Smooth muscle cell of the brain vasculature (primary cell): ENCODE measurements around the gene PDXK.
"Not testable (repeated sequence)": the region's sequence is repeated elsewhere in the genome, so short reads cannot be mapped to it uniquely, and the experiment has no call there.

Experiments
- DNase-seq: peaks from one replicate; pipeline ENCODE4 v3.0.0-alpha.2; 2012; ENCODE audit warnings: low read depth, low spot score

PDXK gene

DNA sequence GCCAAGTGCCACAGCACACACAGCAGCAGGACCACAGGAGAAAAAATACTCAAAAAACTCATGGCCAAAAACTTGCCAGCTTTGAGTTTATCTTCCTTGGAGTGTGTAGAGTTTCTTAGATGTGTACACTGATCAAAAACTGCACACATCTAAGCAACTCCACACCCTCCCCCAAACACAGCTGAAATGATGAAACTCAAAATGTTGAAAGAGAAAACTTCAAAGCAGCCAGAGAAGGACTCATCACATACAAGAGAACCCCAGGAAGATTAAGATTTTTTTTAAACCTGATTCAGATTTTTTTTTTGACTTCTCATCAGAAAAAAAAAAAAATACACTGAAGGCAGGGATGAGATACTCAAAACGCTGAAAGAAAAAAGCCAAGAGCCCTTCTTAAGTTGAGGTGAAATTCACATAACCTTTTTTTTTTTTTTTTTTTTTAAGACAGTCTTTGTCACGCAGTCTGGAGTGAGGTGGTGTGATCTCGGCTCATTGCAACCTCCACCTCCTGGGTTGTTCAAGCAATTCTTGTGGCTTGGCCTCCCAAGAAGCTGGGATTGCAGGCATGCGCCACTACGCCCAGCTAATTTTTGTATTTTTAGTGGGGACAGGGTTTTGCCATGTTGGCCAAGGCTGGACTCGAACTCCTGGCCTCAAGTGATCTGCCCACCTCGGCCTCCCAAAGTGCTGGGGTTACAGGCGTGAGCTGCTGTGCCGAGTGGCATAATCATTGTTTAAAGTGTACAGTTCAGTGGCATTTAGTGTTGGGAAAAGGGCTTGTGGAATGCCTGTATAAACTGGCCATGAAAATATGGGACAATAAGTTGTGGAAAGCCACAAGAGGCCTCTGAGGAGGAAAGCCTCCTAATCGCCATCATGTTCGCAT, 20.9 kb upstream of the PDXK start:
- no peak for DNase-seq

DNA sequence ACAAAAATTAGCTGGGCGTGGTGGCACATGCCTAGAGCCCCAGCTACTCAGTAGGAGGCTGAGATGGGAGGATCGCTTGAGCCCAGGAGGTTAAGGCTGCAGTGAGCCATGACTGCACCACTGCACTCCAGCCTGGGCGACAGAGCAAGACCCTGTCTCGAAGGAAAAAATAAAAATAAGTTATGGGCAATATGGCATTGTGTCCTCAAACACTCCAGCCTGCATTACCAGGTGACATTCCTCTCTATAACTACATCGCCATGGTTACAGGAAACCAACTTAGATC, 19.5 kb upstream of the PDXK start:
- not testable (repeated sequence) for DNase-seq

DNA sequence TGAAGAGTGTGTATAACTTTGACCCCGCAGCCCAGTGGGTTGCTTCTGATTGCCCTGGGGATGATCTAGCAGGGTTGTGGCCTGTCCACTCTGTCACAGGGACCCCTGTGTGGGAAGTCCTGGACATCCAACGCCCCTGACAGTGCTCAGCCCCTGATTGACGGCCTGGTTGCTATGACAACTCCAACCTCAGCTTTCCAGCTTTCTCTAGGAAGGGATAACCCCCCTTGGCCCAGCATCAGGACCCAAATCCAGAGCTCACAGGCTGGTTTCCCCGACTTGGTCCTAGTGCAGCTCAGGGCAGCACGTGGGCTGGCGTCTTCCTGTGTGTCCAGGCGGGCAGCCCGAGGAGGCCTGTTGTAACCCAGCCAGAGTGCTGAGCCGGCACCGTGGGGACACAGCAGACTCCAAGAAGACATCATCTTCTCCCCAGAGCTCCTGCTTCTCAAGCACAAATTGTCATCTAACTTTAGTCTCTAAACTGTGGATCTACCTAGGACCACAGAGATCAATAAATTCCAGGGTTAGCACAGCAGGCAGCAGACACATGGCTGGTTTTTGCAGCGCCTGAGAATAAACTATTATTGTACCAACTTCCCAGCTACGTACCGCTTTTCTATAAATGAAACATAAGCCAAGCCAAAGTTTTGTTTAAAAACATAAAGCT, 18.9 kb upstream of the PDXK start:
- no peak for DNase-seq

DNA sequence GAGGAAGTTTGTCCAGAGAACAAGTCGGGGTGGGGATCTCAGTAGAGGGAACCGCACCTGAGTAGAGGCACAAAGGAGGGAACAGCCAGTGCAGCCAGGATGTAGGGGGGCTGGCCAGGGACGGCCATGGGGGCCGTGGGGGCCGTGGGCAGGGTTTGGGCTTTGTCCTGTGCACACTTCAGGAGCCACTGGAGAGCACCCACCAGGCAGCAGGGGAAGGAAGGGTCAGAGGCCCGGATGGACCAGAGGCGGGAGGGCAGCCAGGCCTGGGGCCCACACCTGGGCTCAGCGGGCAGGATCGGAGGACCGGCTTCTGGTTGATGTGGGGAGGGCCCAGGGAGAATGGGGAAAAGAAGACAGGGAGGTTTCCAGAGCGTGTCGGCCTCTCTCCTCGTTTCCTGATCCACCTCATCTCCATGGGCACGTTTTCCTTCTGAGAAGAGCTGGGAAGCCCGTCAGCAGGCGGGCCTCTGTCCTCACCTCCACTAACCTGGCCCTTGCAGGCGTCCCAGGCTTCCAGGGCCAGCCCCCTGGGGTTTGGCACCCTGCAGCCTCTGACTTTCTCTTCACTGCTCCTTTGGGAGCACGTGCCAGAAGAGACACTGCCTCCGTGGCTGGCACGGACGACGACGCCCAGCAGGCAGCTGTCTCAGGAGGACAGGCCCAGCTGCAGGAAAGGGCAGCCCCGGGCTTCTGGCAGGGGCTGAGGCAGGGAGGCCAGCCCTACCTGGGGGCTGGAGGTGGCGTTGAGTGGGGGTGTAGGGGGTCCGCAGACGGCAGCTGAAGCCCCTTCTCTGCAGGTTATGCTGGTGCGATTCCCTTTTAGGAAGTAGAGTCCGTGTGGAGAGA, 16.8 kb upstream of the PDXK start:
- DNase-seq: no peak

DNA sequence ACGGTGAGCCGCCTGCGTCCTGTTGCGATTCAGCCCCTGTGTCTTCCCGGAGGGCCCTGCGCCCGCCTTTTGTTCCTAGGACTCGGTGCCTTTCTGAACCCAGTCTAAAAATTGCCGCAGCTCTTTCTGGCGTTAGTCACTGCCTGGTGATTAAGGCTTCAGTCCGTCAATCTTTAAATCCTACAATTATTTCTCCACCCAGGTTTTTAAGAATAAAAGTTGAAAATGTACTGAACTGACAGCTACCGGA, 16.2 kb upstream of the PDXK start:
- DNase-seq: no peak

DNA sequence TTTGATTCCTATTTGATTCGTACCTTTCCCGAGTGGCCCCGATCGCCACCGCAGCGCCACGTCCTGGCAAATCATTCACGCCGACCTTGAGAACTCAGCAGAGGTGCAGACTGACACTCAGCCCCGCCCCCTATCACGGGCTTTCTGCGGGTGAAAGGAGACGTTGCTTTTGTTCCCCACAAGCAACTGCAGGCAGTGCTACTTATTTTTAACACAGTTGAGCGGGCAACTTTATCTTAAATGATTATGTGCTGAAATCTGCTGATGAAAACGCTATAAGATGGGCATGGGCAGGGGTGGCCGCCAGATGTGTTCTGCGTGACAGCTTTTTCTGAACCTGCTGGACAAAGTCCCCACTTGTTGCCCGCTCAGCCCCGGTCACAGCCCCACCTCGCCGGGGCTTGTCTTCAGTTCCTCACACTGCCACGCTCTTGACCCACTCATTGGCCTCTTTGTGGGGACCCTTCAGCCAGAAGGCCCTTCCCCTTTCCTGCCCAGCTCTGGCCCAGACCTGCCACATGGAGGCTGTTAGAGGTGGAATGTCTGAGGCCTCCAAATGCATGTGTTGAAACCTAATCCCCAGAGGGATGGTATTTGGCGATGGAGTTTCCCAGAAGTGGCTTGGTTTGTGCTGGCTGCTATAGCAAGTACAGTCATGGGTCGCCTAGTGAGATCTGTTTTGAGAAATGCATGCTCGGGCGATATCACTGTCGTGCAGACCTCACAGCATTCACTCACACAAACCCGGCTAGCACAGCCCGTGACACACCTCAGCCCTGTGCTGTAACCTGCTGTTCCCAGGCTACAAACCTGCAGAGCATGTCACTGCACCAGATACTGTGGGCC, 15.7 kb upstream of the PDXK start:
- DNase-seq: no peak

DNA sequence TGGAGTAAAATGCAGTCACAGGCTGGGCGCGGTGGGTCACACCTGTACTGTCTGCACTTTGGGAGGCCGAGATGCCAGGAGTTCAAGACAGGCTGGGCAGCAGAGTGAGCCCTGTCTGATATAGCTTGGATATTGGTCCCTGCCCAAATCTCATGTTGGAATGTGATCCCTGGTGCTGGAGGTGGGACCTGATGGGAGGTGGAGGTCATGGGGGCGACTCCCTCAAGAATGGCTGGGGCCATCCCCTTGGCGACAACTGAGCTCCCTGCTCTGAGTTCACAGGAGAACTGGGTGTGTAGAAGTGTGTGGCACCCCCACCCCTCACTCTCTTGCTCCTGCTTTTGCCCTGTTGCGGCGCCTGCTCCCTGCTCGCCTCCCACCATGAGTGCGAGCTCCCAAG, 11.5 kb upstream of the PDXK start:
- no peak for DNase-seq

DNA sequence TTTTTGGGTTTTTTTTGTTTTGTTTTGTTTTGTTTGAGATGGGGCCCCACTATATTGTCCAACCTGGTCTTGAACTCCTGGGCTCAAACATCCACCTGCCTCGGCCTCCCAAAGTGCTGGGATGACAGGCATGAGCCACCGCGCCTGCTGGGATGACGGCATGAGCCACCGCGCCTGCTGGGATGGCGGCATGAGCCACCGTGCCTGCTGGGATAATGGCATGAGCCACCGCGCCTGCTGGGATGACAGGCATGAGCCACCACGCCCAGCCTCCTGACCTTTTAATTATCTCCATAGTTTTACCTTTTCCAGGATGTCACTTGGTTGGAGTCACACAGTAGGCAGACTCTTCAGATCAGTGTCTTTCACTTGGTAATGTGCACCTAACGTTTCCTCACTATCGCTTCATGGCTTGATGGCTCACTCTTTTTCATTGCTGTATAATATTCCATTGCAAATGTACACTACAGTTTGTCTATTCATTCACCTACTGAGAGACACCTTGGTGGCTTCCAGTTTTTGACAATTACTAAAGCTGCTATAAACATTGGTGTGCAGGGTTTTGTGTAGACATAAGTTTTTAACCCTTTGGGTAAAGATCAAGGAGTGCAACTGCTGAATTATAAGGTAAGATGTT, 10.1 kb upstream of the PDXK start:
- DNase-seq: no peak

DNA sequence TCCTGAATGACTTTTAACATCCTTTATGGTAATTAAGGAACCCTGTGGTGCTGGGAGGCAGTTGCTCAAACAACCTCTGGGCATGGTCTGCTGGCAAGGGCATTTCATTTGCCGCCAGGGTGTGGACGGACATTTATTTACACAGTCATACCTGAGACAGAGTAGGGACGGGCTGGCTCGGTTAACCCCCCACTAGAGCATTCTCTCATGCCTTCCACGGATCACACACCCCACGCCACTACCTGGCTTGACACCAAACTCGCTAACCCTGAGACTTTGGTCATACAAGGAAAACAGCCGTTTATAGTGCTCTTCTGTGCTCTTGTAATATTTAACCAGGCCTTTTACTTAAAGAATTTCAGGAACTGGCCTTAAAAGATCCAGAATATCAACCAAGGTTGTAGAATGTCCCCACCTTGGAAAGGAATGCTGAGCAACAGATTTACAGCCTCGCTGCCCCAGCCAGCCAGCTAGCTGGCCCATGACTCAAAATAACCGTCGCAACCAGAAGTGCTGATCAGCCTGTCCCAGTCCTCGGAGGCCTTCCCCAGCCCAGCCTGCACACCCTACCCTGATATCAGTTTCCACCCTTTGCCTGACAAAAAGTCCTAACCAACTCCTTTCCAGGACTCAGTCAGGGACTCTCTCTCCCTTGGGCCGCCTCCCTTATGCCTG, 6.5 kb upstream of the PDXK start:
- no peak for DNase-seq

DNA sequence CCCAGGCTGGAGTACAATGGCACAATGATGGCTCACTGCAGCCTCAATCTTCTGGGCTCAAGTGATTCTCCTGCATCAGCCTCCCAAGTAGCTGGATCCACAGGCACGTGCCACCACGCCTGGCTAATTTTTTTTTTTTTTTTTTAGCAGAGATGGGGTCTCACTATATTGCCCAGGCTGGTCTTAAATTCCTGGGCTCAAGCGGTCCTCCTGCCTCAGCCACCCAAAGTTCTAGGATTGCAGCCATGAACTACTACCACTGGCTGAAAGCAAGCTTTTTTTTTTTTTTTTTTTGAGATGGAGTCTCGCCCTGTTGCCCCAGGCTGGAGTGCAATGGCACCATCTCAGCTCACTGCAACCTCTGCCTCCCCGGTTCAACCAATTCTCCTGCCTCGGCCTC, 5.8 kb upstream of the PDXK start:
- DNase-seq: not testable (repeated sequence)

DNA sequence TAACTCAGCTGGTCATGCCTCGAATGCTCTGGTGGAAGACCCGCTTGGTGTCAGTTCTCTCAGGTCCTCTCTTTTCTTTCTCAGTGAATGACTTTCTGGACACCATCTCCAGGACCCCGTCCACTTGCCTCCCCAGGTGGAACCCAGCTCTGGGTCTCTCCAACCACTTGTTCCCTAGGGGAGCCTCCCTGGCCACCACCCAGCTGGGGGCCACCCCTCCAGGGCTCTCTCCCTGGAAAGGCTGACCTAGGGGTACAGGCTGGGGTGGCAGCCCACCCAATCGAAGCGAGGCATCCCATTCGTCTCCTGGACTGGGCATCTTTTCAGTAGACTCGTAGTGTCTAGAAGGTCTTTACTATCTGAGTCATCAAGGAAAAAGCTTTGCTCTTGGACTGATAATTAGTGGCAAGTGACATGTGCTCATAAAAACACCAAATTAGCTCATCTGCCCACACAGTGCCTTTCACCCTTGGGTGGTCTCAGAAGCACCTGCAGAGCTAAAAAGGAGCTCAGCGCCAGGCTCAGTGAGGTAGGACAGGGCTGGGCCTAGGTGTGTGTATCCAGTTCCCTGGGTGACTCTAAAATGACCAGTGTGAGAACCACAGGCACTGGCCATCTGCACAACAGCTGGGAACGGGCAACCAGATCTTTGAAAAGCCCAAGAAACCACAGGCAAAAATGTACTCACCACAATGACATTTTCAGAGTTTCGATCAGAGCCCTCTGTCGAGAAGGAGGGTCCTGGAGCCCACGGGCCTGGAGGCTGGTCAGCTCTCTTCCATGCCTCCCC, 2.4 kb upstream of the PDXK start:
- DNase-seq: no peak

DNA sequence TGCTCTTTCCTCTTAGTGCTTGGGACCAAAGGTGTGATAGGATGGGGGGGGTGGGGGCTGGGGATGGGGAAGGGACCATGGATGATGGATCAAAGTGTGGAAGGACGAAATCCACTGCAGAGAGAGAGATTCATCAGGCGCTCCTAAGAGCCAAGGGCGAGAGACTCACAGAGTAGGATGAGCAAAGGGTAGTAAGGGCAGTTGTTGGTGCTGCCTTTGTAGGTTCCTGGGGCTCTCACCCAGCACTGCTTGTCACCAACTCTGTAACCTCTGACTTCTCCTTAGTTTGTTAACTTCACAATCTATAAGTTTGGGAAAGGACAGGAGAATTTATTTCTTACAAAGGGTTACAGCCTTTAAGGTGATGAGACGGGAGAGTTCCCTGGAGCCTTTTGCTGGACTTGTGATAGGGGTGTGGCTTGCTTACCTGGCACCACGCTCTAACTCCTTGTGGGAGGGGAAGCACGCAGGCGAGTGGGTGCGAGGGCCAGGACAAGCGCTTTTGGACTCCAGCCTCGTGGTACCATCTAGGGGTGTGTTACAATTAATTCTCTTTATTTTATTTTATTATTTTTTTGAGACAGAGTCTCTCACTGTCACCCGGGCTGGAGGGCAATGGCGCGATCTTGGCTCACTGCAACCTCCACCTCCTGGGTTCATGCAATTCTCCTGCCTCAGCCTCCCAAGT, 1.6 kb upstream of the PDXK start:
- no peak for DNase-seq

DNA sequence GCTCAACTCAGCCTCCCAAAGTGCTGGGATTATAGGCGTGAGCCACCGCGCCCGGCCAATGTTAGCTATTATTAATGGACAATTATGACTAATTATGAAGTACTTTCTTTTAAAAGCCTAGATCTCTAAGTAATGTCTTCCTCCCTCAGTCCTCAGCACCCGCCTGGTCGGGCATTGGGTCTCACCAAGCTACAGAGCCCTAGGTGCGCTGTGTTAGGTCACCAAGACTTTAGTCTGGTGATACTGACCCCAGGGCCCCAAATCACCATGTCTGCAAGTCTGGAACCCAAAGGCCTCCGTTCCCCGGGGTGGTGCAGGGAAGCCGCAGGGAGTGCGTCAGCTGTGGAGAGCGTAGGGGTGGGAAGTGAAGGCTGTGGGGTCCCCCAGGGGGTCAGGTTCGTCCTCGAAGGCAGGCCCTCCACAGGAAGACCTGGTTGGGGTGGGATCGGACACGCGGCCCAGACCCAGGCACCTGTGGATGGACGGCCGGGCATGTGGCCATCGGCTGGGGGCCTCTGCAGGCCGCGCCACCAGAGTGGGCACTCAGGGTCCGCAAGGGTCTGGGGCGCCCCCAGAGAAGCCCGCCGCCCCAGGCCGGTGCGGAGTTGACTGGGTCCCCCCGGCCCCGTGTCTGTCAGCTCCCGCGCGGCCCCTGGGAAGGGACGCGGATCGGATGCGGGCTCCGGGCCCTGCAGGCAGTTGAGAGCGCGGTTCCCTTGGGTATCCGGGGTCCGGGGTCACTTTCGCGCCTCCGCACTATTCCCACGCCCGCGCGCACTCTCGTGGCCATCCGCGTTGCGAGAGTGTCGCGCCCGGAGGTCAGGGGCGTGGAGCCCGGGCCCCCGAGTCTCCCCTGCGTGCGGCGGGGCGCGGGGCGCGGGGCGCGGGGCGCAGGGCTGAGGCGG, 710 bp upstream of the PDXK start:
- DNase-seq: no peak

DNA sequence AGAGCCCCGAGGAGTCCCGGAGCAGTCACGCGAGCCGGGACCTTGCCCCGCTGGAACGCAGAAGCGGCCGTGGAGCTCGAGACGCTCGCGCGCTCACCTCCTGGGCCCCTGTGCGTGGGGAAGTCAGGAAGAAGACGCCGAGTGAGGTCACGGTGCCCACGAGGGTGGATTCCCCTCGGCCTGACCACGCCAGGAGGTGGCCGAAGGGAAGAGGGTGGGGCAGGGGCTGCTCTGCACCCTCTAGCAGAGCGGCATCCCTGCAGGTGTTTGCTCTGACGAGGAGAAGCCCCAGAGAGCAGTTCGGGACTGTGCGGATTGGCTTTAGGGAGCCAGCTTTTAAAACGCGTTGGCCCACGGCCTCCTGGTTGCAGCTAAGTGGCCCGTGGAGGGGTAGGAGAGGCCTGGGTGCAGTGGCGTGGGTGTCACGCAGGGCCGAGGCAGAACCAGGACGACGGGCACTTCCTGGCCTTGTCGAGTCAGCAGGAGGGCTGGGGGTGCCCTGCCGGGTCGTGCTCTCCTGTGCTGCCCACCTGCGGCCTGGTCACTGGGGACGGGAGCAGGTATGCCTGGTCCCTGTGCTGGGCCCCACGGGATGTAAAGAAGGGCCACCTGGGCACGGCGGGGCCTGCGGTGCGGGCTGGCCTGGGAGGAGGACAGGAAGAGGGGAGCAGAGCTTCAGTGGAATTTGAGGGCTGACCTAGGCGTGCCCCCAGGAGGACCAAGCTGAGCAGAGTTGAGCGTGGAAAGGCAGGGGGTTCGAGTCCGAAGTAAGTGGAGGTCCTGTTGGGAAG, 1.0 kb downstream of the PDXK start:
- no peak for DNase-seq

DNA sequence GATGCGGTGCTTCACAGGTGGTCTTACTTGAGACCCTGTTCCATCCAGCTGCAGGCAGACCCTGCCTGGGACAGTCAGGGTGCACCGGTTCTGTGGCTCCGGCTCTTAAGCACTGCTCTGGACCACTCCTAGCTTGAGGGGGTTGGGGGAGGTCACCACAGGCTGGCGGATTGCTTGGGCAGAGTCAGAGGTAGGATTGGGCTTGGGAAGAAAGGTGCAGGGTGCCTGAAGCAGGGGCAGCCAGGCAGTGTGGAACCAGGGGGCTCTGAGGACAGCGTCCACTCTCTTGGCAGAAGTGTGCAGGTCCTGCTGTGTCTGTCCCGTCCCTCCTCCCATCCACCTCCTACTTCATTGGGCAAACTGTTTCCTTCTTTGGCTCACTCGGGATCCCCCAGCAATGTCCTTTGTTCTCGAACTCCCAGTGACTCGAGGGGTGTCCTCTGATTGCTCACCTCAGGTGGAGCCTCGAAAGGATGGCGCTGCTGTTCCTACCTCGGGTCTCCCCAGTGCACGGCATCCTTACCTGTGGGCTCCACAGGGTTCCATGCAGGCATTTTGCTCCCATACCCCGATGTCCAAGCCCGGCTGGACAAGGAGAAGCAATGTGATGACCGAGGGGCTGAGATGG, 1.7 kb downstream of the PDXK start:
- no peak for DNase-seq

DNA sequence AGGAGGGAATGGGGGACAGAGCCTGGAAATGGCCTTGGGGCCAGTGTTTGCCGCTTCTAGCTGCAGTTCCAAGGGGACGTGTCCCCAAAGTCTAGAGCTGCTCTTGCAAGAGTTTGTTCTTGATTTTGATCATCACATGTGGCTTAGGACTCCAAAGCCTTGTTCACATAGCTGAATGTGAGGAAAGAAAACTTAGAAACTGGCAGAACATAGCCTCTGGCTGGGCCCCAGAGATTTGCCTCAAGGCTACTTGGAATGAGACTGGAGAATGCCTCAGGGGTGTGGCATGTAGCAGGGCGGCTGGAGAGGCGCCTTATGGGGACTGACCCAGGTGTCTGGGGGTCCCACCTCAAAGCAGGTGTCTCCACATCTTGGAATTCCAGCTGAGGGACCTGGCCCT, 2.3 kb downstream of the PDXK start:
- DNase-seq: no peak

DNA sequence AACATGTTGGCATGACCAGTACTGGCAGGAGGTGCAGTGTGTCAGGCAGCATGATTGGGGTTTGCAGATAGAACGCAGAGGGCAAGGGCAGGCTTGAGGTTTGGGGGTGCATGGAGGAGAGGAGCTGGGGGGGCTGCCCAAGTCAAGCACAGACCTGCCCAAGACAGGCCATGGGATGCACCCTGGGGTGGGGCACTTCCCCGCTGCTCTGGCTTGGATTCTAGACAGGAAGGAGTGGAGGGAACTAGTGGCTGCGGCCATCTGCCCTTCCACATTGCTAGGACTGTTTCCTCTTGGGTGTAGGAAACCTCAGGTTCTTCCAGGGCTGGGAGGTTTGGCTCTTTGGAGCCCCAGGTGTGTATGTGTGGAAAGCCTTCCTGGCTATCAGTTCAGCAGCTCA, 3.0 kb downstream of the PDXK start:
- no peak for DNase-seq
